WTC11 (cell line): Measurements from ENCODE around the gene ZNF81. TPM values are rescaled to one million over a fixed set of nuclear protein-coding genes. Genes with fewer than 3 reads are reported as not detected.

Experiments used
- ATAC-seq: fragments of 200-7000 bp; cut with Tn5 transposase; 2 replicates; pipeline ENCODE4 v1.10.0; 2021; ENCODE audit warnings: mild to moderate bottlenecking, moderate library complexity
- CTCF ChIA-PET: fragments of 300-600 bp; sonication (Branson Sonifier 250); formaldehyde crosslinking; loops from one replicate; lab custom pipeline; 2021; ENCODE audit warnings: antibody characterized with exemption; lab: Charles Lee
- POLR2A ChIA-PET: fragments of 350-600 bp; sonication (Branson Sonifier 250); formaldehyde crosslinking; loops from one replicate; lab custom pipeline; 2021; ENCODE audit warnings: antibody characterized with exemption; lab: Charles Lee
- DNase-seq: peaks from one replicate; pipeline ENCODE4 v3.0.0; 2021; ENCODE audit warnings: low spot score
- H3K27ac Mint-ChIP-seq: 2 replicates; pipeline ENCODE4 v1.8.0; 2021; ENCODE audit warnings: mixed read lengths
- H3K27me3 Mint-ChIP-seq: 2 replicates; pipeline ENCODE4 v1.8.0; 2021; ENCODE audit warnings: low read depth, mild to moderate bottlenecking, moderate library complexity, mixed read lengths
- H3K36me3 Mint-ChIP-seq: 2 replicates; pipeline ENCODE4 v1.8.0; 2021; ENCODE audit warnings: mixed read lengths
- H3K4me1 Mint-ChIP-seq: 2 replicates; pipeline ENCODE4 v1.8.0; 2022; ENCODE audit warnings: mixed read lengths
- H3K4me3 Mint-ChIP-seq: 2 replicates; pipeline ENCODE4 v1.8.0; 2021; ENCODE audit warnings: mild to moderate bottlenecking, moderate library complexity, mixed read lengths
- H3K9me3 Mint-ChIP-seq: 2 replicates; pipeline ENCODE4 v1.8.0; 2021; ENCODE audit warnings: mixed read lengths
- AFF4 ChIP-seq: sonication (generic); formaldehyde crosslinking; IDR thresholded peaks from 2 replicates; pipeline ENCODE4 v1.8.1; 2023; ENCODE audit warnings: mild to moderate bottlenecking, missing genetic modification reagents, borderline replicate concordance
- ARID4B ChIP-seq: sonication (generic); formaldehyde crosslinking; IDR thresholded peaks from 2 replicates; pipeline ENCODE4 v1.8.0; 2023; ENCODE audit warnings: missing genetic modification reagents, mild to moderate bottlenecking, borderline replicate concordance
- ATF2 ChIP-seq: sonication (generic); formaldehyde crosslinking; IDR thresholded peaks from 2 replicates; pipeline ENCODE4 v1.8.1; 2022; ENCODE audit warnings: low read depth, missing genetic modification reagents, borderline replicate concordance
- ETV6 ChIP-seq: sonication (generic); formaldehyde crosslinking; IDR thresholded peaks from 2 replicates; pipeline ENCODE4 v1.8.1; 2022; ENCODE audit warnings: mild to moderate bottlenecking, missing genetic modification reagents
- GRHL2 ChIP-seq: fragments of 250-450 bp; sonication (Bioruptor Pico); IDR thresholded peaks from 2 replicates; pipeline ENCODE4 v1.8.0; 2022; ENCODE audit warnings: mild to moderate bottlenecking, moderate library complexity; ENCODE audit not compliant: insufficient replicate concordance, severe bottlenecking
- HMGXB4 ChIP-seq: sonication (generic); formaldehyde crosslinking; IDR thresholded peaks from 2 replicates; pipeline ENCODE4 v1.8.1; 2023; ENCODE audit warnings: mild to moderate bottlenecking, moderate library complexity, missing genetic modification reagents
- JUN ChIP-seq: sonication (generic); formaldehyde crosslinking; IDR thresholded peaks from 2 replicates; pipeline ENCODE4 v1.8.0; 2023; ENCODE audit warnings: mild to moderate bottlenecking, missing genetic modification reagents
- NFE2L1 ChIP-seq: sonication (generic); formaldehyde crosslinking; IDR thresholded peaks from 2 replicates; pipeline ENCODE4 v1.8.1; 2023; ENCODE audit warnings: missing genetic modification reagents
- NR2C2 ChIP-seq: sonication (generic); formaldehyde crosslinking; IDR thresholded peaks from 2 replicates; pipeline ENCODE4 v1.8.0; 2022; ENCODE audit warnings: mild to moderate bottlenecking, missing genetic modification reagents
- PRDM15 ChIP-seq: sonication (generic); formaldehyde crosslinking; IDR thresholded peaks from 2 replicates; pipeline ENCODE4 v1.8.0; 2022; ENCODE audit warnings: missing genetic modification reagents
- RELA ChIP-seq: sonication (generic); formaldehyde crosslinking; IDR thresholded peaks from 2 replicates; pipeline ENCODE4 v1.8.1; 2022; ENCODE audit warnings: missing genetic modification reagents, mild to moderate bottlenecking, borderline replicate concordance
- STAT6 ChIP-seq: sonication (generic); formaldehyde crosslinking; conservative IDR thresholded peaks from 2 replicates; pipeline ENCODE4 v1.8.1; 2023; ENCODE audit warnings: mild to moderate bottlenecking, low read depth, missing genetic modification reagents, moderate library complexity
- ZBTB21 ChIP-seq: sonication (generic); formaldehyde crosslinking; IDR thresholded peaks from 2 replicates; pipeline ENCODE4 v1.8.1; 2023; ENCODE audit warnings: mild to moderate bottlenecking, missing genetic modification reagents, borderline replicate concordance
- total RNA-seq: library from RNA; stranded (reverse); gene quantifications from 3 replicates; pipeline ENCODE4 v1.2.3, GENCODE V29; 2021
- TF ChIP-seq, protein P1 (sequence below): sonication (generic); formaldehyde crosslinking; IDR thresholded peaks from 2 replicates; pipeline ENCODE4 v1.8.0; 2022; ENCODE audit warnings: mild to moderate bottlenecking, missing genetic modification reagents
- TF ChIP-seq, protein P2 (sequence below): sonication (generic); formaldehyde crosslinking; IDR thresholded peaks from 2 replicates; pipeline ENCODE4 v1.8.1; 2023; ENCODE audit warnings: mild to moderate bottlenecking, missing genetic modification reagents, moderate library complexity

The ZNF81 gene
- total RNA-seq, 1 experiment from 2014 or later: 12.0 TPM

GRCh38 chrX:47885501-47885900 lies 48.8 kb downstream of the ZNF81 start:
- POLR2A ChIA-PET: no interaction called here
- H3K36me3 Mint-ChIP-seq: peaks cover 22% of the 10 kb centered on the region
- H3K4me1 Mint-ChIP-seq: no peaks in the 10 kb centered on the region
- peaks cover 7% of the 10 kb centered on the region for H3K9me3 Mint-ChIP-seq
- DNase-seq (no peak), ATAC-seq (no peak)
- TF ChIP-seq AFF4: no peak
- no peak for TF ChIP-seq ATF2
- no peak overlapping the region for H3K4me3 Mint-ChIP-seq
- no peaks in the 10 kb centered on the region; the same call in 1 of the 2 replicates for H3K27me3 Mint-ChIP-seq
- H3K27ac Mint-ChIP-seq: no peak overlapping the region
- CTCF ChIA-PET: no interaction called here

DNA sequence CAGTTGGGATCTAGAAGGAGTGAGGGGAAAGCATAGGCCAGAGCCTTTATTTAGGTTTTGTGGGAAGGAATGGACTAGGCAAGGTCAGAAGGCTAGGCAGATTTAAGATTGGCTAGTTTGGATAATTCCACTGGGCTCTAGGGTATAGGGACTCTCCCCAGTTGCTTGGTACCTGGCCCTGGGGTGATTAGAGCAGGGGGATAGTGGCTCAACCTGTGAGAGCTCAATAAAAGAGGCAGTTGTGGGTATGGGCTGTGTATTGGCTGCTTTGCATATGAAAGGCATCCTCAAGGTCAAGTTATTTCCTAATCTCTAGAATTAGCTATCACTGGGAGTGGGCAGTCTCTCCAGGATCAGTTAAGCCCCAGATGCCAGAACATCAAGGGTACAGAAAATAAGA lies 61.3 kb downstream of the ZNF81 start:
- ChIA-PET CTCF (no interaction called here), POLR2A (no interaction called here)
- Mint-ChIP-seq H3K4me1 (0 out of 2 replicates have a peak, but pooled peaks cover 4% of the 10 kb centered on the region), H3K27ac (no peak overlapping the region), H3K27me3 (peaks cover 44% of the 10 kb centered on the region), H3K36me3 (peaks cover 5% of the 10 kb centered on the region), H3K9me3 (no peaks in the 10 kb centered on the region), H3K4me3 (no peak overlapping the region)
- peak; percentile 90 for ATAC-seq
- DNase-seq: no peak
- TF ChIP-seq ARID4B: no peak
- TF ChIP-seq, protein P1, sequence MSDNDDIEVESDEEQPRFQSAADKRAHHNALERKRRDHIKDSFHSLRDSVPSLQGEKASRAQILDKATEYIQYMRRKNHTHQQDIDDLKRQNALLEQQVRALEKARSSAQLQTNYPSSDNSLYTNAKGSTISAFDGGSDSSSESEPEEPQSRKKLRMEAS (CRISPR knock-in tag): no peak
- TF ChIP-seq NFE2L1 (CRISPR knock-in tag): no peak
- no peak for TF ChIP-seq HMGXB4
- no peak for TF ChIP-seq RELA
- no peak for TF ChIP-seq ZBTB21 (CRISPR knock-in tag)
- no peak for TF ChIP-seq PRDM15 (CRISPR knock-in tag)
- no peak for TF ChIP-seq JUN
- TF ChIP-seq GRHL2 (CRISPR knock-in tag): no peak
- TF ChIP-seq, protein P2, sequence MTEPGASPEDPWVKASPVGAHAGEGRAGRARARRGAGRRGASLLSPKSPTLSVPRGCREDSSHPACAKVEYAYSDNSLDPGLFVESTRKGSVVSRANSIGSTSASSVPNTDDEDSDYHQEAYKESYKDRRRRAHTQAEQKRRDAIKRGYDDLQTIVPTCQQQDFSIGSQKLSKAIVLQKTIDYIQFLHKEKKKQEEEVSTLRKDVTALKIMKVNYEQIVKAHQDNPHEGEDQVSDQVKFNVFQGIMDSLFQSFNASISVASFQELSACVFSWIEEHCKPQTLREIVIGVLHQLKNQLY (CRISPR knock-in tag): no peak
- no peak for TF ChIP-seq ETV6
- no peak for TF ChIP-seq STAT6
- no peak for TF ChIP-seq NR2C2 (CRISPR knock-in tag)
